Mucosa of rectum (tissue), 2 donors: ENCODE data around the gene PRXL2A.
A peak's percentile ranks its signal among the peaks of the same experiment; 100 is the strongest.

Experiments used
- H3K27ac ChIP-seq, 2 donors: one replicate each; pipeline ENCODE4 v1.7.0; 2013; ENCODE audit warnings: inconsistent platforms in 2 of 2, low read depth in 2 of 2, low read length in 2 of 2
- H3K27me3 ChIP-seq, 2 donors: one replicate each; pipeline ENCODE4 v1.7.0; 2013; ENCODE audit warnings: low read length in 2 of 2; ENCODE audit not compliant: control insufficient read depth in 2 of 2, insufficient read depth in 2 of 2
- H3K36me3 ChIP-seq, 2 donors: one replicate each; pipeline ENCODE4 v1.7.0; 2013; ENCODE audit warnings: low read length in 2 of 2; ENCODE audit not compliant: control insufficient read depth in 2 of 2, insufficient read depth in 2 of 2
- H3K4me1 ChIP-seq, 2 donors: one replicate each; pipeline ENCODE4 v1.7.0; 2013; ENCODE audit warnings: low read length in 2 of 2, mild to moderate bottlenecking in 1 of 2; ENCODE audit not compliant: control insufficient read depth in 2 of 2, insufficient read depth in 2 of 2
- H3K4me3 ChIP-seq, 2 donors: one replicate each; pipeline ENCODE4 v1.7.0; 2013; ENCODE audit warnings: low read length in 2 of 2
- H3K9ac ChIP-seq, 2 donors: one replicate each; pipeline ENCODE4 v1.7.0; 2013; ENCODE audit warnings: low read length in 2 of 2, low read depth in 1 of 2, mild to moderate bottlenecking in 1 of 2
- H3K9me3 ChIP-seq, 2 donors: one replicate each; pipeline ENCODE4 v1.7.0; 2013; ENCODE audit warnings: low read length in 2 of 2; ENCODE audit not compliant: control insufficient read depth in 2 of 2
- donor health status: healthy.
- donor health status: Normal muscosa, but diverticular disease.

Gene PRXL2A

GRCh38 chr10:80410122-80410521 lies 1.8 kb downstream of the PRXL2A start:
- H3K4me1 ChIP-seq = peaks cover 43 to 44% of the 10 kb centered on the region in 2 donors
- peak overlapping the region in 1 of 2 donors; percentile 85 for H3K4me3 ChIP-seq
- peak overlapping the region in 1 of 2 donors; percentile 18 for H3K9ac ChIP-seq
- peak overlapping the region; percentile 45 to 52 for H3K27ac ChIP-seq
- no peaks in the 10 kb centered on the region for H3K27me3 ChIP-seq
- no peaks in the 10 kb centered on the region for H3K36me3 ChIP-seq
- no peaks in the 10 kb centered on the region for H3K9me3 ChIP-seq

- Histone ChIP-seq H3K27ac (peak overlapping the region; percentile 45 to 52), H3K9me3 (no peaks in the 10 kb centered on the region), H3K9ac (peak overlapping the region in 1 of 2 donors; percentile 18), H3K4me1 (peaks cover 45 to 48% of the 10 kb centered on the region in 2 donors), H3K36me3 (no peaks in the 10 kb centered on the region), H3K27me3 (no peaks in the 10 kb centered on the region), H3K4me3 (peak overlapping the region in 1 of 2 donors; percentile 85)
Measured at GRCh38 chr10:80410578-80411145, 2.3 kb downstream of the PRXL2A start.

- Histone ChIP-seq H3K4me3 (no peak overlapping the region), H3K4me1 (peaks cover 50 to 54% of the 10 kb centered on the region in 2 donors), H3K9ac (peak overlapping the region in 1 of 2 donors; percentile 5), H3K9me3 (no peaks in the 10 kb centered on the region), H3K27me3 (no peaks in the 10 kb centered on the region), H3K36me3 (no peaks in the 10 kb centered on the region), H3K27ac (peak overlapping the region; percentile 45 to 52)
Measured at GRCh38 chr10:80411267-80411668, 2.9 kb downstream of the PRXL2A start.

- Histone ChIP-seq H3K27ac (peak overlapping the region in 1 of 2 donors; percentile 52), H3K36me3 (no peaks in the 10 kb centered on the region), H3K9ac (no peak overlapping the region), H3K27me3 (no peaks in the 10 kb centered on the region), H3K9me3 (no peaks in the 10 kb centered on the region), H3K4me3 (no peak overlapping the region), H3K4me1 (peaks cover 52 to 59% of the 10 kb centered on the region in 2 donors)
Measured at GRCh38 chr10:80411681-80412220, 3.4 kb downstream of the PRXL2A start.

- no peaks in the 10 kb centered on the region for H3K9me3 ChIP-seq
- H3K4me3 ChIP-seq = no peak overlapping the region
- H3K9ac ChIP-seq = no peak overlapping the region
- no peaks in the 10 kb centered on the region for H3K27me3 ChIP-seq
- H3K27ac ChIP-seq = no peak overlapping the region
- H3K36me3 ChIP-seq = no peaks in the 10 kb centered on the region
- H3K4me1 ChIP-seq = peaks cover 53 to 61% of the 10 kb centered on the region in 2 donors
Measured at GRCh38 chr10:80412486-80412885, 4.1 kb downstream of the PRXL2A start.

GRCh38 chr10:80413271-80413996 lies 5.1 kb downstream of the PRXL2A start:
- H3K4me1 ChIP-seq = peaks cover 54 to 58% of the 10 kb centered on the region in 2 donors
- no peaks in the 10 kb centered on the region for H3K36me3 ChIP-seq
- H3K9ac ChIP-seq = no peak overlapping the region
- no peaks in the 10 kb centered on the region for H3K9me3 ChIP-seq
- H3K4me3 ChIP-seq = no peak overlapping the region
- no peaks in the 10 kb centered on the region for H3K27me3 ChIP-seq
- H3K27ac ChIP-seq = peak overlapping the region; percentile 53 to 63

DNA sequence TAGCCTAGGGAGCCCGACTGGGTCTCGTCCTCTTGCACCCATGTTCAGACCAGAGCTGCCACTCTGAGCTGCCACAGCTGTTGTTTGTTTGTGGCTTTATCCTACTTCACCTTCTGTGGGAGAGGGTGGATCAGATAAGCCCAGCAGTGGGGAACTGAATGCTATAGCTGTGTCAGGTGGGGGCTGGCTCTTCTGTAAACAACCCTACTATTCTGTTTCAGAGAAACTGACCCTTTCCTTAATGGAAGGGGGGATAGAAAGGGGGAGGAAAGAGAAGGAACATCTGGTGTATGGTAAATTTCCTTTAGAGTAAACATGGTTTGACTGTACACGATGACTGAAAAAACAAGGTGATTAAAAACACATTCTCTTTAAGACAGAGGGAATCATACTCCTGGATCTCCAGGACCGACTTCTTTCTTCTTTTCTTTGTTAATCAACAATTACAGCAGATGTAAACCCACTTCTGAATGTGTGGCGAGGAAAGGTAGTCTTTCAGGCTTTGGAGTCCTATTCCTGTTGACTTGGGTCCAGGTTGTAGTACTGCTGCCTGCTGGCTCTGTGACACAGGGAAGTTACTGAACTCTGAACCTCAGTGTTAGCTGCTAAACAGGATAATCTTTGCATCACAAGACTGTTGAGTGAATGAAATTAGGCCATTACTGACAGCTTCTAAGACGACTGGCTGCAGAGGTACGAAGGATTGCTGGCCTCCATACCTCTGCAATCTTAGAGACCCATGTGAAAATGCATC lies 6.0 kb downstream of the PRXL2A start:
- H3K36me3 ChIP-seq = no peaks in the 10 kb centered on the region
- H3K9me3 ChIP-seq = no peaks in the 10 kb centered on the region
- no peak overlapping the region for H3K4me3 ChIP-seq
- H3K9ac ChIP-seq = peak overlapping the region in 1 of 2 donors; percentile 27
- H3K27me3 ChIP-seq = no peaks in the 10 kb centered on the region
- H3K27ac ChIP-seq = peak overlapping the region; percentile 53 to 63
- peaks cover 49 to 54% of the 10 kb centered on the region in 2 donors for H3K4me1 ChIP-seq

- H3K4me1 ChIP-seq = peaks cover 41% of the 10 kb centered on the region in 2 donors
- H3K36me3 ChIP-seq = peaks cover under 1 to 1% of the 10 kb centered on the region in 2 donors
- H3K27ac ChIP-seq = peak overlapping the region in 1 of 2 donors; percentile 54
- H3K4me3 ChIP-seq = no peak overlapping the region
- H3K9ac ChIP-seq = no peak overlapping the region
- no peaks in the 10 kb centered on the region for H3K27me3 ChIP-seq
- no peaks in the 10 kb centered on the region for H3K9me3 ChIP-seq
Measured at GRCh38 chr10:80415734-80416478, 7.6 kb downstream of the PRXL2A start.

- H3K4me1 ChIP-seq = peaks cover 34 to 35% of the 10 kb centered on the region in 2 donors
- no peak overlapping the region for H3K9ac ChIP-seq
- H3K4me3 ChIP-seq = no peak overlapping the region
- no peaks in the 10 kb centered on the region for H3K27me3 ChIP-seq
- no peaks in the 10 kb centered on the region for H3K9me3 ChIP-seq
- H3K36me3 ChIP-seq = peaks cover 6% of the 10 kb centered on the region in 2 donors
- H3K27ac ChIP-seq = peak overlapping the region in 1 of 2 donors; percentile 54
Measured at GRCh38 chr10:80416479-80417098, 8.2 kb downstream of the PRXL2A start.
